ENCODE measurements around the gene RBM44. TPM values are rescaled to one million over a fixed set of nuclear protein-coding genes. Genes with fewer than 3 reads are reported as not detected.
A peak's percentile ranks its signal among the peaks of the same experiment; 100 is the strongest.
"Not testable (repeated sequence)": the region's sequence is repeated elsewhere in the genome, so short reads cannot be mapped to it uniquely, and the experiment has no call there.

The RBM44 gene
- total and polyA plus RNA-seq, 12 donors, result 0.13 to 0.83 (median 0.32) TPM

GRCh38 chr2:237864940-237865622 is 66.5 kb downstream of the RBM44 start:
- no peak for TF ChIP-seq CTCF (IDR thresholded peaks at IDR 0.05)
- ATAC-seq (peak in 7 of 8 donors; percentile 30 to 73 (median 59)), DNase-seq (no peak)
- WGBS, 2 donors, result 55 to 62% methylated on average over 9 of the region's 9 CpGs
- Histone ChIP-seq H3K4me3 (no peak overlapping the region), H3K27ac (peak overlapping the region in 9 of 10 donors; percentile 52 to 94 (median 89)), H3K9me3 (no peaks in the 10 kb centered on the region), H3K27me3 (peaks cover 0 to 38% (median 20%) of the 10 kb centered on the region in 7 donors), H3K4me1 (peaks cover 0 to 56% (median 22%) of the 10 kb centered on the region in 9 donors), H3K36me3 (no peaks in the 10 kb centered on the region)
- intact Hi-C loops (cut with DNase I), result loop anchor here in 6 of 10 donors (5.0 to 10.0 kb wide), 4 partner anchors 32 to 390 kb away; partner anchors contain the start of gene UBE2F (in 1 of the 6)

GRCh38 chr2:237865623-237866041 is 67.1 kb downstream of the RBM44 start:
- Histone ChIP-seq H3K9me3 (no peaks in the 10 kb centered on the region), H3K27me3 (peaks cover 0 to 32% (median 16%) of the 10 kb centered on the region in 7 donors), H3K4me3 (no peak overlapping the region), H3K27ac (peak overlapping the region in 8 of 10 donors; percentile 41 to 94 (median 86)), H3K4me1 (peaks cover 0 to 62% (median 24%) of the 10 kb centered on the region in 9 donors), H3K36me3 (no peaks in the 10 kb centered on the region)
- DNase-seq (no peak), ATAC-seq (peak in 4 of 8 donors; percentile 0 to 14 (median 4))
- TF ChIP-seq CTCF (IDR thresholded peaks at IDR 0.05), result no peak
- 62 to 72% methylated on average over 7 of the region's 7 CpGs for WGBS, 2 donors
- intact Hi-C loops (cut with DNase I), result loop anchor here in 2 of 10 donors (10.0 kb wide), 2 partner anchors 279 to 389 kb away; no protein-coding TSS in a partner anchor

- no peak for TF ChIP-seq CTCF (IDR thresholded peaks at IDR 0.05)
- ATAC-seq, result no peak
- Histone ChIP-seq H3K4me1 (peaks cover 0 to 67% (median 29%) of the 10 kb centered on the region in 9 donors), H3K36me3 (no peaks in the 10 kb centered on the region), H3K4me3 (no peak overlapping the region), H3K27ac (peak overlapping the region in 7 of 10 donors; percentile 41 to 94 (median 89)), H3K27me3 (peaks cover 0 to 28% (median 11%) of the 10 kb centered on the region in 7 donors), H3K9me3 (no peaks in the 10 kb centered on the region)
- no peak for DNase-seq
- intact Hi-C loops (cut with DNase I), result loop anchor here in 2 of 10 donors (10.0 kb wide), 2 partner anchors 279 to 389 kb away; no protein-coding TSS in a partner anchor
- WGBS, 2 donors, result 49 to 51% methylated on average over 13 of the region's 13 CpGs
Measured at GRCh38 chr2:237866101-237866621, 67.6 kb downstream of the RBM44 start.

GRCh38 chr2:237867465-237867864 is 68.9 kb downstream of the RBM44 start:
- Histone ChIP-seq H3K27me3 (peaks cover 0 to 18% (median 7%) of the 10 kb centered on the region in 7 donors), H3K4me1 (peaks cover 0 to 72% (median 39%) of the 10 kb centered on the region in 9 donors), H3K27ac (no peak overlapping the region), H3K36me3 (no peaks in the 10 kb centered on the region), H3K9me3 (no peaks in the 10 kb centered on the region), H3K4me3 (no peak overlapping the region)
- no peak for TF ChIP-seq CTCF (IDR thresholded peaks at IDR 0.05)
- no peak for ATAC-seq
- intact Hi-C loops (cut with DNase I), result loop anchor here in 2 of 10 donors (10.0 kb wide), 2 partner anchors 277 to 387 kb away; no protein-coding TSS in a partner anchor
- no peak for DNase-seq
- 79 to 84% methylated on average over 10 of the region's 10 CpGs for WGBS, 2 donors

- H3K27me3 ChIP-seq, result peaks cover 0 to 12% (median 6%) of the 10 kb centered on the region in 7 donors
- H3K27ac ChIP-seq, result peak overlapping the region in 2 of 10 donors; percentile 1 to 27
- not testable (repeated sequence) for ATAC-seq, DNase-seq, H3K4me3 ChIP-seq, H3K9me3 ChIP-seq, H3K36me3 ChIP-seq
- WGBS, 2 donors, result 93 to 94% methylated on average over 4 of the region's 4 CpGs
- peaks cover 0 to 74% (median 41%) of the 10 kb centered on the region in 9 donors for H3K4me1 ChIP-seq
- intact Hi-C loops (cut with DNase I), result loop anchor here in 2 of 10 donors (10.0 kb wide), 2 partner anchors 277 to 387 kb away; no protein-coding TSS in a partner anchor
Measured at GRCh38 chr2:237868074-237868473, 69.5 kb downstream of the RBM44 start.

Measured in heart right ventricle (tissue), 16 donors.